SU-DHL-6 (cell line): Measurements from ENCODE around the gene COL18A1.

Source experiments
- CTCF ChIP-seq: fragments of 200-600 bp; sonication (generic); IDR thresholded peaks from one replicate; pipeline ENCODE4 v1.5.1; 2017; ENCODE audit warnings: antibody characterized with exemption, mild to moderate bottlenecking, low read length, moderate library complexity; ENCODE audit not compliant: insufficient read depth, poor library complexity, severe bottlenecking
- EZH2phosphoT487 ChIP-seq: fragments of 200-600 bp; sonication (generic), shearing (Covaris generic); conservative IDR thresholded peaks from 2 replicates; pipeline ENCODE4 v1.6.1; 2018; ENCODE audit warnings: mild to moderate bottlenecking, antibody characterized with exemption, low read length, moderate library complexity, mixed read lengths

- TF ChIP-seq CTCF (no peak), EZH2phosphoT487 (no peak)
Measured at GRCh38 chr21:45390831-45391742, 13.9 kb upstream of the COL18A1 start.
